Muscle layer of colon (tissue), 2 donors: ENCODE data around the gene VSIG1.

Experiments
- H3K27ac ChIP-seq: one replicate; pipeline ENCODE4 v1.7.0; 2013; ENCODE audit warnings: low read depth, mild to moderate bottlenecking, low read length, moderate library complexity
- H3K27me3 ChIP-seq, 2 donors: one replicate each; pipeline ENCODE4 v1.7.0; 2013; ENCODE audit warnings: low read length in 2 of 2, mild to moderate bottlenecking in 2 of 2; ENCODE audit not compliant: insufficient read depth in 2 of 2, control insufficient read depth in 1 of 2
- H3K36me3 ChIP-seq: one replicate; pipeline ENCODE4 v1.7.0; 2013; ENCODE audit warnings: mild to moderate bottlenecking, low read length; ENCODE audit not compliant: insufficient read depth
- H3K4me1 ChIP-seq: one replicate; pipeline ENCODE4 v1.7.0; 2013; ENCODE audit warnings: mild to moderate bottlenecking, low read length; ENCODE audit not compliant: insufficient read depth
- H3K4me3 ChIP-seq, 2 donors: one replicate each; pipeline ENCODE4 v1.7.0; 2013; ENCODE audit warnings: low read length in 2 of 2, low read depth in 1 of 2, mild to moderate bottlenecking in 1 of 2, moderate library complexity in 1 of 2
- H3K9ac ChIP-seq: one replicate; pipeline ENCODE4 v1.7.0; 2013; ENCODE audit warnings: low read length
- H3K9me3 ChIP-seq: one replicate; pipeline ENCODE4 v1.7.0; 2013; ENCODE audit warnings: mild to moderate bottlenecking, low read length
- donor health status: abdominal sarcoma.
- donor health status: Adenocarcinoma of cecum.

Gene VSIG1

DNA sequence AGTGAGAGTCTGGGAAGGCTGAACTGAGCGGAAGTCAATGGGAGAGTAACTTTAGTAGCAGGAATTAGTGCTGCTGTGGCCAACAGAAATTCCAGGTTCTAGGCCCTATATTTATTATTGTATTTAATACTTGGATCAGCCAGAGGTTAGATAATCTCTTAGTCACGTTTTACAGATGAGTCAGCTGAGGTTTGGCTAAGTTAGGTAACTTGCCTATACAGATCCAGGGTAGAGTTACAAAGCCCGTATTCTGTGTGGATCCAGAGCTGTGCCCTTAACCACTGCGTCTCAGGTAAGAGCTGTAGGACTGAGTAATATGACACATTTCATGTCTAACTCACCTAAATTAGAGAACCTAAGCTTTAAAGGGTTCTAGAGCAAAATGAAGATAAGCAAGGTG, 26.0 kb downstream of the VSIG1 start:
- H3K9ac ChIP-seq = no peak overlapping the region
- no peaks in the 10 kb centered on the region for H3K36me3 ChIP-seq
- no peaks in the 10 kb centered on the region for H3K4me1 ChIP-seq
- no peak overlapping the region for H3K27ac ChIP-seq
- H3K27me3 ChIP-seq = peaks cover 0 to 6% of the 10 kb centered on the region in 2 donors
- H3K4me3 ChIP-seq = no peak overlapping the region
- H3K9me3 ChIP-seq = no peaks in the 10 kb centered on the region

DNA sequence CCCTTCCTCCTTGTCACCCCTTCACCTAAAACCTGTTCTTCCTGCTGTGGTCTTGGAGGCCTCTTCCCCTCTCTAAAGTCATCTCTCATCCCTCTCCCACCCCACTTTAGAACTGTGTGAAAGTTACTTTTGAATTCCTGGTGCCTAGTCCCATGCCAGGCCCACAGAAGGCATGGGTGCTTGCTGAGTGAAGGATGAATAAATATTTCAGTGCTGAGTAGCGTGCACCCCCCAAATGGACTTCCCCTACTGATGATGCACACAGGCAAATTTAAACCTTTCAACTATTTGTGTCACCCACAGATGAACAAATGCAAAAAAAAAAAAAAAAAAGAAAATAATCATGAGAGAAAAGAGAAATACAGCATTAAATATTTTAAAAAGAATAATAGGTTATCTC, 26.7 kb downstream of the VSIG1 start:
- H3K27me3 ChIP-seq = peaks cover 0 to 6% of the 10 kb centered on the region in 2 donors
- no peak overlapping the region for H3K9ac ChIP-seq
- no peaks in the 10 kb centered on the region for H3K9me3 ChIP-seq
- no peaks in the 10 kb centered on the region for H3K36me3 ChIP-seq
- H3K27ac ChIP-seq = no peak overlapping the region
- no peak overlapping the region for H3K4me3 ChIP-seq
- H3K4me1 ChIP-seq = no peaks in the 10 kb centered on the region

DNA sequence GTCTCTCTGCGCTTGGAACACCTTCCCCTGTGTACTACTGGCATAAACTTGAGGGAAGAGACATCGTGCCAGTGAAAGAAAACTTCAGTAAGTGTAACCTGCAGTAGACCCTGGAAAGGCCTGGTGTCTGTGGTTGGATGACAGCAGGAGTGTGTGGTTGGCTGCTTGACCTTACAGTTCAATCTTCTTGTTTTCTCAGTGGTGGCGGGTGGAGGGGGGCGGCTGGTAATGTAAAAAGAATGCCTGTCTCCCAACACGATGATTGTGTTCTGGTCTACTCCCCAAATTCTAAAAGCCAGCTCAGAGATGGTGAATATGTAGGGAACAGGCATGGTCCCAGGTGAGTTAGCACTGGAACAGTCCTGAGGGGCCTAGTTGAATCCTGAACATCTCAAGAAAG, 27.9 kb downstream of the VSIG1 start:
- H3K27ac ChIP-seq = no peak overlapping the region
- no peaks in the 10 kb centered on the region for H3K27me3 ChIP-seq
- H3K9me3 ChIP-seq = no peaks in the 10 kb centered on the region
- H3K36me3 ChIP-seq = no peaks in the 10 kb centered on the region
- no peak overlapping the region for H3K4me3 ChIP-seq
- H3K9ac ChIP-seq = no peak overlapping the region
- H3K4me1 ChIP-seq = no peaks in the 10 kb centered on the region

DNA sequence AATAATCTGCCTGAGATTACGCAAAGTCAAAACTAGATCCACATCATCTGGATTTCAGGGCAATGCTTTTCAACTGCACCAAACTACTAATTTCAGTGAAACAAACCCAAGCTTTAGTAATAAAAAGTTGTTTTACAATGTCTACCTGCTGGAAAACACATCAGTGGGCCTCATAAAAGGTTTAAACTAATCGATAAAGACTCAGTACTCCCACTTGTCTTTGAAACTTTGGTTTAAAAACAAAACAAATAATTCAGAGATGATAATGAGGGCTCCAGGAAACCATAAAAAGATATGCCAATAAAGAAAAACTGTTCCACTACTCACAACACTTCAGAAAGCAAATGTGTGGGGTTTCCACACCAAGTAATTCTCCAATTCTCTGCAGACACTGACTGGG, 36.2 kb downstream of the VSIG1 start:
- H3K27me3 ChIP-seq = no peaks in the 10 kb centered on the region
- no peak overlapping the region for H3K27ac ChIP-seq
- H3K4me1 ChIP-seq = no peaks in the 10 kb centered on the region
- no peak overlapping the region for H3K4me3 ChIP-seq
- no peak overlapping the region for H3K9ac ChIP-seq
- no peaks in the 10 kb centered on the region for H3K9me3 ChIP-seq
- peaks cover 4% of the 10 kb centered on the region for H3K36me3 ChIP-seq

DNA sequence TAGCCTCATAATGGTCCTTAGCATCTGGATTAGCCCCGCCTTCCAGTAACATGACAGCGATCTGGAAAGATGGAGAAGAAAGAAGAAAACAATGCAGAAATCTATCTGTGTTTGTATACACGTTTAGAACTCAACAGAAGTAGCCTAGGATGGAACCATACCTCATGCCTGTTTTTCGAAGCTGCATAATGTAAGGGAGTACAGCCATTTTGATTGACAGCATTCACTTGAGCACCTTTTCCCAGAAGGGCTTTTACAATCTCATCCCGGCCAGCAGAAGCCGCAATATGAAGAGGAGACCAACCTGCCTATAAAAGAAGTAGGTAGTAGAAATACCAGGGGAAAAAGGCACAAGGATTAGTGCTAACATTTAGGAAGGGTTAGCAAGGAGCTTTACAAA, 42.9 kb downstream of the VSIG1 start:
- peaks cover 3% of the 10 kb centered on the region for H3K4me1 ChIP-seq
- peaks cover 9% of the 10 kb centered on the region for H3K36me3 ChIP-seq
- H3K9ac ChIP-seq = no peak overlapping the region
- H3K27me3 ChIP-seq = no peaks in the 10 kb centered on the region
- H3K9me3 ChIP-seq = no peaks in the 10 kb centered on the region
- H3K4me3 ChIP-seq = no peak overlapping the region
- no peak overlapping the region for H3K27ac ChIP-seq

DNA sequence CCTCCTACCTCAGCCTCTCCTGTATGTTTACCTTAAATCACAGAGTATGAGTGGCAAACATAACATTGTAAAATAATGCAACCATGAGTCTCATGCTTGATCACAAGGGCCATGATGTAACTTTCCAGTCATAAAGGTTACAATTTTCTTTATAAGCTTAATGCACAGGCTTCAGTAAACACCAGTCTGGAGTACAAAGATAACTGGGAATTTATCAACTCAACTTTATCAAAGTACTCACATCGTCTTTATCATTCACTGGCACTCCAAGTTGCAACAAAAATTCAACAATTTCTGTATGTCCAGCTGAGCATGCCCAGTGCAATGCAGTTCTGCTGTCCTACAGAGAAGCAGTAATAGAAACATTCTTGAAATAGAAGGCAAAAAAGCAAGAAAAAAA, 43.6 kb downstream of the VSIG1 start:
- H3K9me3 ChIP-seq = no peaks in the 10 kb centered on the region
- no peak overlapping the region for H3K4me3 ChIP-seq
- H3K4me1 ChIP-seq = peaks cover 3% of the 10 kb centered on the region
- H3K27me3 ChIP-seq = no peaks in the 10 kb centered on the region
- H3K27ac ChIP-seq = no peak overlapping the region
- peaks cover 9% of the 10 kb centered on the region for H3K36me3 ChIP-seq
- no peak overlapping the region for H3K9ac ChIP-seq

DNA sequence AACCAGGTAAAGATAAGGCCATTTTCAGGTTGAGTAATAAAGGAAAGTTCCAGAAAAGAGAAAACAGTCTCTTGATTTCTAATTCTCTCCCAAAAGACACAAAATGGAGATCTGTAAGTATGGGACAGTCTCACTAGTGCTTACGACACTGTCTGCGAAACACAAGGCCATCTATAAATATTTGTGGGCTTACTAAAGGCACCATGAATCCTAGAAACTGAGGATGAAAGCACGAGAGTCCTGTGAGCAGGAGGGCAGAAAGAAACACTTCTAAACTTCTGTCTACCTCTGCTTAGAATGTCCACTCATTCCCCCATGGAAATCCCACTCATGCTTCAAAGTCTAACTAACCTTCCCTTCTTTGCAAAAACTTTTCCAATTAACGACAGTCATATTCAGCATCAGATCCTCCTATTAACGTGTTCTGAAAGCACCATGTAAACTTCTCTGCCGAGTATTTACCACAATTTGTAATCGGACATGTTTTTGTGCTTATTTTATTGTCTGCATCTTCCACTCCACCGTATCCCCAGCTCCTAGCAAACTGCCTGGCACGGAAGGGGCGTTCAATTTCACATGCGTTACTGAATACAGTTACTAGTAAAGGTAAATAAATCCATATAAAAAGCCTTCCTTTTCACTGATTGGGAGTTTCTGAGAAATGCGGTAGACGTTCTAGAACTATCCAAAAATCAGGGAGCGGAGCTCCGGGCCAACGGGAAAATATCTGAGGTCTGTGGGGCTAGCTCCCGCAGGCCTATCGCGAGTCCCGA, 45.8 kb downstream of the VSIG1 start:
- peaks cover 5% of the 10 kb centered on the region for H3K36me3 ChIP-seq
- H3K9ac ChIP-seq = peak overlapping the region; percentile 86
- H3K27me3 ChIP-seq = no peaks in the 10 kb centered on the region
- H3K4me1 ChIP-seq = peaks cover 3% of the 10 kb centered on the region
- H3K9me3 ChIP-seq = no peaks in the 10 kb centered on the region
- peak overlapping the region; percentile 52 to 72 for H3K4me3 ChIP-seq
- peak overlapping the region; percentile 68 for H3K27ac ChIP-seq

DNA sequence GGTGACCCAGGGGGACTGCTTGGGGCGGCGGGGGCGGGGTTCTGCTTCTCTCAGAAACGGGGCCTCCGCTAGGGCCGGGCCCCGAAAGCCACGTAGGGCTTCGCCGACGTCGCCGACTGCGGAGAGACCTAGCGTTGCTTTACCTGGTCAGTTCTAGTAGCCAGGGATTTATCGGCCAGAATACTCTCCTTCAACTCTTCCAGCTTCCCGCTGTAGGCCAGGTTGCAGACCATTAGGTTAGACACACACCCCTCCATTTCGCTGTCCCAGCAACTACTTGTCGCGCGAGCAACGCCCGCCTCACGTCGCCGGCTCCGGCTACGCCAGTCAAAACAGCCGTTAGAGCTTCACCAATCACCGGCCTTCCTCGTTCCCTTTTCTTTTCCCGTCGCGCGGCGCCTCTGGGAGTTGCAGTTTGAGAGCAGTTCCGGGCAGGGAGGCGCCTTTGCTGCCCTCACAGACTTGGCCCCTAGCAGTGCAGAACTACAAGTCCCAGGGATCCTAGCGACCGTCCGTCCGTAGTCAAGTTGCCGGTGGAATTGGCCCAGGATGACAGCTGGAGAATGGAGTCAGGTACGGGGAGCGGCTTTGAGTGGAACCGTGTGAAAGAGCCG, 46.5 kb downstream of the VSIG1 start, which contains the start of the genes ATG4A and PSMD10:
ATG4A (plus strand) TSS at position 515 of the 614 bp plus-strand sequence; CDS start at position 564, 49 bp downstream.
PSMD10 (minus strand) TSS at position 279 of the 614 bp plus-strand sequence; CDS start at position 257, 22 bp downstream.
- peak within 1 kb of the TSS; percentile 68 for H3K27ac ChIP-seq
- H3K9ac ChIP-seq = peak within 1 kb of the TSS; percentile 86
- peaks cover 3% of the 10 kb centered on the region for H3K4me1 ChIP-seq
- H3K27me3 ChIP-seq = no peaks in the 10 kb centered on the region
- no peaks in the 10 kb centered on the region for H3K9me3 ChIP-seq
- H3K36me3 ChIP-seq = peaks cover 5% of the 10 kb centered on the region
- peak within 1 kb of the TSS; percentile 52 to 72 for H3K4me3 ChIP-seq

DNA sequence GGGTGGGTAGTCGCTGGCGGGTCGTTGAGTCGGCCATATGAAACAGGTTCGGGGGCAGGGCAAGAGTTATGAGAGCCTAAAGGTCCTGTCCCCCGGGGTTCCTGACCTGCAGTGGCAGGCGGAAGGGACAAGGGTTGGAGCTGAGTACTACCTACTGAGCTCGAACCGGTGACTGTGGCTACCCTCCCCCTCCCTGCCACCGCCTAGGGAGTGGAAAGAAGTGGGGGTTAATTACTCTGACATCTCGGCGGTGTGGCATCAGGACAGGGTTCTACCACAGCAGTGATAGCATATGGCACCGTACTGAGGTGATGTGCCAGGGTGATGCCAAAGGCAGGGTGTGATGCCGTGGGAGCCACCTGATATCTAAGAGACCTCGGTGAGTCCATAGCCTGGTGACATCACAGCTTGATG, 47.0 kb downstream of the VSIG1 start:
- Histone ChIP-seq H3K9me3 (no peaks in the 10 kb centered on the region), H3K4me3 (peak overlapping the region; percentile 47 to 72), H3K27ac (peak overlapping the region; percentile 68), H3K4me1 (peaks cover 3% of the 10 kb centered on the region), H3K36me3 (peaks cover 5% of the 10 kb centered on the region), H3K27me3 (no peaks in the 10 kb centered on the region), H3K9ac (peak overlapping the region; percentile 51)

DNA sequence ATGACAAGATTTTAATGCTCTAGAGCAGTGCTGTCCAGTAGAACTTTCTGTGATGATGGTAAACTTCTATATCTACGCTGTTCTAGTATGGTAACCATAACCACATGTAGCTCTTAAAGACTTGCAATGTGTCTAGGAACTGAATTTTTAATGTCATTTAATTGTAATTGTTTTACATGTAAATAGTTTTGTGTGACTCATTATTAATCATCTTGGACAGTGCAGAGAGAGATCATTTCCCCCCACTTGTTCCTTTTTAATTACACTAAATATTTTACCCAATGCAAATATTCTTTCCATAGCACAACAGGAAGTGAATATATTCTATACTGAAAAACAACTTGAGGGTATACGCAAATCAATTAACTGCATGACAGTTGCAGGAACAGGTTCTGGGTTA, 52.5 kb downstream of the VSIG1 start:
- no peak overlapping the region for H3K9ac ChIP-seq
- H3K36me3 ChIP-seq = no peaks in the 10 kb centered on the region
- H3K27ac ChIP-seq = no peak overlapping the region
- H3K9me3 ChIP-seq = no peaks in the 10 kb centered on the region
- H3K27me3 ChIP-seq = no peaks in the 10 kb centered on the region
- H3K4me1 ChIP-seq = peaks cover under 1% of the 10 kb centered on the region
- H3K4me3 ChIP-seq = no peak overlapping the region

DNA sequence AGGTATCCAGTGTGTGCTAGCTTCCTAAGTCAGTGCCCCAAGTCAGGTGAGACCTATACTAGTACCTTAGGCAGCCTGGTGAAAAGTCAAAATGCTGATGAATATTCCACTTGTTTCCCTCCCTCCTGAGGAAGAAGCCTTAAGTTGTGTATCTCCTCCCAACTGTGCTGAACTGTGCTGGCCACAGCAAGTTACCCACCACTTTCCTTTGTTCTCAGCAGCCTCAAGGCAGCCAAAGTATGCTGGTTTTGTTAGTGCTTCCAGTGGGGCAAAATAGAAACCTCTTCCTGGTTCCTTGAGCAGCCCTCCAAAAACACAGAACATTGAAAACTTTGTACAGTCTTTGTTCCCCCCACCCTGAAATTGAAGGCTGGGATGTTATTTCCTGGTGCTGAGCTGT, 60.6 kb downstream of the VSIG1 start:
- Histone ChIP-seq H3K9me3 (no peaks in the 10 kb centered on the region), H3K4me1 (no peaks in the 10 kb centered on the region), H3K9ac (no peak overlapping the region), H3K27ac (no peak overlapping the region), H3K27me3 (peaks cover 0 to 6% of the 10 kb centered on the region in 2 donors), H3K36me3 (no peaks in the 10 kb centered on the region), H3K4me3 (no peak overlapping the region)
